HG02798 (cell line): Measurements from ENCODE around the gene SLC39A10.

Experiments used
- ATAC-seq: cut with Tn5 transposase; IDR thresholded peaks from one replicate; pipeline ENCODE4 v1.9.1; 2021; ENCODE audit warnings: mild to moderate bottlenecking; ENCODE audit not compliant: unreplicated experiment, poor library complexity

SLC39A10 gene

GRCh38 chr2:195779491-195779890, 122.5 kb downstream of the SLC39A10 start:
- no peak for ATAC-seq

- no peak for ATAC-seq
Measured at GRCh38 chr2:195782156-195782555, 125.1 kb downstream of the SLC39A10 start.
